CD4-positive, alpha-beta T cell (primary cell): ENCODE results near the gene RPTOR. TPM values are rescaled to one million over a fixed set of nuclear protein-coding genes. Genes with fewer than 3 reads are reported as not detected.

Source experiments
- ATAC-seq: fragments of 200-7000 bp; cut with Tn5 transposase; one replicate; pipeline ENCODE4 v1.10.0; 2022; ENCODE audit warnings: mild to moderate bottlenecking; ENCODE audit not compliant: poor library complexity
- CTCF ChIA-PET: fragments of 350-600 bp; sonication (Branson Sonifier 250); formaldehyde crosslinking; loops from one replicate; lab custom pipeline; 2021; ENCODE audit warnings: antibody characterized with exemption, inconsistent platforms; lab: Charles Lee
- POLR2A ChIA-PET: fragments of 350-600 bp; sonication (Branson Sonifier 250); formaldehyde crosslinking; loops from one replicate; lab custom pipeline; 2021; ENCODE audit warnings: antibody characterized with exemption, inconsistent platforms; lab: Charles Lee
- DNase-seq, 14 experiments: peaks; one replicate each; pipeline ENCODE4 v3.0.0-alpha.2; 2013 to 2020; ENCODE audit warnings: mixed read lengths in 2 of 14
- H3K27ac ChIP-seq, 2 donors: one replicate each; pipeline versions ENCODE4 v1.5.1 to v1.7.0; 2013; ENCODE audit warnings: low read length in 2 of 2, low read depth in 1 of 2, mild to moderate bottlenecking in 1 of 2
- H3K27me3 ChIP-seq, 2 experiments: 1 replicate in 1 of 2; 2 replicates in 1 of 2; pipeline versions ENCODE4 v1.6.1 to v1.7.0; 2013; ENCODE audit warnings: low read length in 2 of 2, control low read depth in 1 of 2, mild to moderate bottlenecking in 1 of 2, moderate library complexity in 1 of 2; ENCODE audit not compliant: insufficient read depth in 2 of 2, control insufficient read depth in 1 of 2
- H3K36me3 ChIP-seq: one replicate; pipeline ENCODE4 v1.6.1; 2013; ENCODE audit warnings: low read length, control low read depth; ENCODE audit not compliant: insufficient read depth
- H3K4me1 ChIP-seq: one replicate; pipeline ENCODE4 v1.6.1; 2013; ENCODE audit warnings: low read length, control low read depth; ENCODE audit not compliant: insufficient read depth
- H3K4me3 ChIP-seq: one replicate; pipeline ENCODE4 v1.5.1; 2013; ENCODE audit warnings: mild to moderate bottlenecking, low read length, moderate library complexity
- H3K9me3 ChIP-seq, 2 experiments: 1 replicate in 1 of 2; 2 replicates in 1 of 2; pipeline versions ENCODE4 v1.6.1 to v1.7.0; 2013; ENCODE audit warnings: low read length in 2 of 2, mild to moderate bottlenecking in 2 of 2, control low read depth in 1 of 2, moderate library complexity in 1 of 2; ENCODE audit not compliant: control insufficient read depth in 1 of 2, insufficient read depth in 1 of 2
- H3K27ac Mint-ChIP-seq: one replicate; pipeline ENCODE4 v1.8.0; 2020; ENCODE audit warnings: mixed read lengths
- H3K27me3 Mint-ChIP-seq: one replicate; pipeline ENCODE4 v1.8.0; 2021; ENCODE audit warnings: mixed read lengths
- H3K36me3 Mint-ChIP-seq: one replicate; pipeline ENCODE4 v1.8.0; 2021; ENCODE audit warnings: low read depth, mixed read lengths
- H3K4me1 Mint-ChIP-seq: one replicate; pipeline ENCODE4 v1.8.0; 2021; ENCODE audit warnings: low read depth, mixed read lengths
- H3K4me3 Mint-ChIP-seq: one replicate; pipeline ENCODE4 v1.8.0; 2020; ENCODE audit warnings: mild to moderate bottlenecking, mixed read lengths
- H3K9me3 Mint-ChIP-seq: one replicate; pipeline ENCODE4 v1.8.0; 2020; ENCODE audit warnings: mixed read lengths
- CTCF ChIP-seq: fragments of 200-600 bp; IDR thresholded peaks from one replicate; pipeline ENCODE4 v1.8.0; 2022; ENCODE audit warnings: antibody characterized with exemption, mild to moderate bottlenecking
- intact Hi-C, 2 experiments: fragments of 100-400 bp; cut with DNase I in 1 of 2; cut with micrococcal nuclease in 1 of 2; formaldehyde crosslinking; loops; one replicate each; pipeline versions ENCODE4 v1.15.1 to v1.9.0; 2023 to 2025; cut with DNase I, micrococcal nuclease
- total RNA-seq, 174 experiments: library from RNA in 2 of 174; stranded (reverse) in 2 of 174; gene quantifications; one replicate each; pipeline ENCODE4 v1.2.3 and lab custom pipeline; 2021 to 2026

RPTOR gene
- total RNA-seq, 2 experiments from 2014 or later, result 45.0 to 47.1 TPM

DNA sequence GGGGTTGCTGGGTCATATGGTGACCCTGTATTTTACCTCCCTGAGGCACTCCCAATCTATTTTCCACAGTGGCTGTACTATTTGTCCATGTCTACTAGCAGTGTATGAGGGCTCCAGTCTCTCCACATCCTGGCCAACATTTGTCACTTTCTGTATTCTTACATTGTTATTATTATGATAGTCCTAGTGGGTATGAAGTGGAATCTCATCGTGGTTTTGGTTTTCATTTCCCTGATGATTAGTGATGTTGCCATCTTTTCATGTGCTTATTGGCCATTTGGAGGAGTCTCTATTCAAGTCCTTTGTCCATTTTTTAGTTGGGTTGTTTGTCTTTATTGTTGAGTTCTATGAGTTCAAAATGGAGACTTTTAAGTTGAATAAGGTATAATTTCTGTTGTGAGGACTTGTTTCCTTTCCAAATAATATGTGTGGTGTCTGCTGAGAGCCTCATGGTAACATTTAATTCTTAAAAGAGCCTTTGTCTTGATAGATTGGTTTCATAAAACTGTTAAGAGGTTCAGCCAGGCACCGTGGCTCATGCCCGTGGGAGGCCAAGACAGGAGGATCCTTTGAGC lies 108.2 kb downstream of the RPTOR start:
- Mint-ChIP-seq H3K27ac (peak overlapping the region; percentile 65), H3K9me3 (peaks cover 4% of the 10 kb centered on the region), H3K36me3 (peaks cover 23% of the 10 kb centered on the region), H3K4me3 (no peak overlapping the region), H3K27me3 (no peaks in the 10 kb centered on the region), H3K4me1 (peaks cover 54% of the 10 kb centered on the region)
- H3K4me1 ChIP-seq, result peaks cover 30% of the 10 kb centered on the region
- DNase-seq (no peak), ATAC-seq (no peak)
- CTCF ChIA-PET, result interaction anchor here (0.9 kb wide), 1 partner anchor 77 kb away, joined by 3 read pairs; no protein-coding TSS in a partner anchor
- no peak overlapping the region for H3K4me3 ChIP-seq
- TF ChIP-seq CTCF, result no peak
- H3K9me3 ChIP-seq, result peaks cover 4 to 13% of the 10 kb centered on the region in 2 experiments
- intact Hi-C loops, result no loop called here
- no peaks in the 10 kb centered on the region for H3K27me3 ChIP-seq
- H3K27ac ChIP-seq, result no peak overlapping the region
- no peaks in the 10 kb centered on the region for H3K36me3 ChIP-seq
- POLR2A ChIA-PET, result no interaction called here

GRCh38 chr17:80653856-80654255 lies 109.2 kb downstream of the RPTOR start:
- no peak for DNase-seq
- CTCF ChIA-PET, result interaction anchor here (0.9 kb wide), 1 partner anchor 78 kb away, joined by 3 read pairs; no protein-coding TSS in a partner anchor

GRCh38 chr17:80655608-80656007 lies 111.0 kb downstream of the RPTOR start:
- DNase-seq (no peak), ATAC-seq (no peak)
- no peak overlapping the region for H3K27ac ChIP-seq
- intact Hi-C loops, result no loop called here
- ChIA-PET CTCF (no interaction called here), POLR2A (no interaction called here)
- H3K36me3 Mint-ChIP-seq, result peaks cover 28% of the 10 kb centered on the region
- H3K9me3 Mint-ChIP-seq, result peaks cover 4% of the 10 kb centered on the region
- H3K4me1 Mint-ChIP-seq, result peaks cover 38% of the 10 kb centered on the region
- H3K4me3 Mint-ChIP-seq, result no peak overlapping the region
- H3K4me1 ChIP-seq, result peaks cover 4% of the 10 kb centered on the region
- H3K36me3 ChIP-seq, result no peaks in the 10 kb centered on the region
- TF ChIP-seq CTCF, result no peak
- H3K27me3 Mint-ChIP-seq, result no peaks in the 10 kb centered on the region
- H3K27me3 ChIP-seq, result no peaks in the 10 kb centered on the region
- H3K9me3 ChIP-seq, result peaks cover 4 to 13% of the 10 kb centered on the region in 2 experiments
- H3K27ac Mint-ChIP-seq, result no peak overlapping the region
- H3K4me3 ChIP-seq, result no peak overlapping the region

More at GRCh38 chr17:80653856-80654255, 109.2 kb downstream of the RPTOR start:
- POLR2A ChIA-PET, result no interaction called here
- Mint-ChIP-seq H3K36me3 (peaks cover 33% of the 10 kb centered on the region), H3K4me3 (no peak overlapping the region), H3K9me3 (peaks cover 4% of the 10 kb centered on the region), H3K27me3 (no peaks in the 10 kb centered on the region), H3K4me1 (peaks cover 54% of the 10 kb centered on the region), H3K27ac (no peak overlapping the region)
- intact Hi-C loops, result no loop called here
- H3K4me3 ChIP-seq, result no peak overlapping the region
- no peaks in the 10 kb centered on the region for H3K27me3 ChIP-seq
- H3K4me1 ChIP-seq, result peaks cover 20% of the 10 kb centered on the region
- H3K27ac ChIP-seq, result no peak overlapping the region
- peaks cover 4 to 13% of the 10 kb centered on the region in 2 experiments for H3K9me3 ChIP-seq
- no peaks in the 10 kb centered on the region for H3K36me3 ChIP-seq
- TF ChIP-seq CTCF, result no peak
- no peak for ATAC-seq
